Loucy (cell line): ENCODE results near the gene DTX1.

Source experiments
- H2AFZ ChIP-seq: fragments of 200-600 bp; sonication (generic); 2 replicates; pipeline ENCODE4 v1.6.0; 2016; ENCODE audit warnings: antibody characterized with exemption, mild to moderate bottlenecking, low read length, moderate library complexity
- H3F3A ChIP-seq: fragments of 200-600 bp; 2 replicates; pipeline ENCODE4 v1.6.0; 2016; ENCODE audit warnings: antibody characterized with exemption, low read depth, mild to moderate bottlenecking
- H3K27me3 ChIP-seq: fragments of 200-600 bp; sonication (generic); 2 replicates; pipeline ENCODE4 v1.6.1; 2014; ENCODE audit warnings: low read length, mild to moderate bottlenecking; ENCODE audit not compliant: insufficient read depth, poor library complexity, severe bottlenecking
- H3K36me3 ChIP-seq: fragments of 200-600 bp; sonication (generic); 2 replicates; pipeline ENCODE4 v1.6.1; 2016; ENCODE audit warnings: low read length; ENCODE audit not compliant: insufficient read depth
- H3K4me1 ChIP-seq: fragments of 200-600 bp; sonication (generic); 2 replicates; pipeline ENCODE4 v1.5.1; 2014; ENCODE audit warnings: low read length, mild to moderate bottlenecking; ENCODE audit not compliant: insufficient read depth, poor library complexity, severe bottlenecking
- H3K4me2 ChIP-seq: fragments of 200-600 bp; sonication (generic); 2 replicates; pipeline ENCODE4 v1.6.0; 2014; ENCODE audit warnings: antibody characterized with exemption, low read length, low read depth, mild to moderate bottlenecking; ENCODE audit not compliant: poor library complexity, severe bottlenecking
- H3K4me3 ChIP-seq: fragments of 200-600 bp; sonication (generic); 2 replicates; pipeline ENCODE4 v1.5.1; 2014; ENCODE audit warnings: low read length, mild to moderate bottlenecking, mixed read lengths; ENCODE audit not compliant: poor library complexity, severe bottlenecking
- H3K79me2 ChIP-seq: fragments of 200-600 bp; sonication (generic); 2 replicates; pipeline ENCODE4 v1.6.1; 2014; ENCODE audit warnings: low read length; ENCODE audit not compliant: insufficient read depth
- H3K9ac ChIP-seq: fragments of 200-600 bp; sonication (generic); 2 replicates; pipeline ENCODE4 v1.6.0; 2014; ENCODE audit warnings: mild to moderate bottlenecking, low read depth, low read length, moderate library complexity; ENCODE audit not compliant: poor library complexity, severe bottlenecking
- H3K9me2 ChIP-seq: fragments of 200-600 bp; sonication (generic); replicated peaks from 2 replicates; pipeline ENCODE4 v1.6.1; 2016; ENCODE audit warnings: low read depth, low read length, mixed read lengths
- H3K9me3 ChIP-seq: fragments of 200-600 bp; sonication (generic); 2 replicates; pipeline ENCODE4 v1.6.1; 2014; ENCODE audit warnings: mild to moderate bottlenecking, antibody characterized with exemption, low read length, low read depth; ENCODE audit not compliant: insufficient read depth
- H4K20me1 ChIP-seq: fragments of 200-600 bp; sonication (generic); 2 replicates; pipeline ENCODE4 v1.6.0; 2014; ENCODE audit warnings: antibody characterized with exemption, low read length, mild to moderate bottlenecking; ENCODE audit not compliant: insufficient read depth, poor library complexity, severe bottlenecking
- EZH2phosphoT487 ChIP-seq: fragments of 200-600 bp; IDR thresholded peaks from 2 replicates; pipeline ENCODE4 v1.6.1; 2018; ENCODE audit warnings: antibody characterized with exemption, mild to moderate bottlenecking, moderate library complexity, borderline replicate concordance
- TF ChIP-seq, protein P1 (sequence below): fragments of 200-600 bp; sonication (generic); conservative IDR thresholded peaks from 2 replicates; pipeline ENCODE4 v1.5.1; 2014; ENCODE audit warnings: mild to moderate bottlenecking, antibody characterized with exemption, low read length

Gene DTX1

GRCh38 chr12:113133036-113133435 lies 76.5 kb downstream of the DTX1 start:
- Histone ChIP-seq H4K20me1 (no peaks in the 10 kb centered on the region), H3K4me1 (no peaks in the 10 kb centered on the region), H3K36me3 (no peaks in the 10 kb centered on the region), H3K9me3 (no peaks in the 10 kb centered on the region), H3F3A (no peaks in the 10 kb centered on the region), H2AFZ (no peak overlapping the region), H3K4me3 (no peak overlapping the region), H3K4me2 (no peak overlapping the region), H3K79me2 (no peaks in the 10 kb centered on the region), H3K9ac (no peak overlapping the region), H3K27me3 (no peaks in the 10 kb centered on the region), H3K9me2 (no peaks in the 10 kb centered on the region)
- no peak for TF ChIP-seq EZH2phosphoT487
- TF ChIP-seq, protein P1, sequence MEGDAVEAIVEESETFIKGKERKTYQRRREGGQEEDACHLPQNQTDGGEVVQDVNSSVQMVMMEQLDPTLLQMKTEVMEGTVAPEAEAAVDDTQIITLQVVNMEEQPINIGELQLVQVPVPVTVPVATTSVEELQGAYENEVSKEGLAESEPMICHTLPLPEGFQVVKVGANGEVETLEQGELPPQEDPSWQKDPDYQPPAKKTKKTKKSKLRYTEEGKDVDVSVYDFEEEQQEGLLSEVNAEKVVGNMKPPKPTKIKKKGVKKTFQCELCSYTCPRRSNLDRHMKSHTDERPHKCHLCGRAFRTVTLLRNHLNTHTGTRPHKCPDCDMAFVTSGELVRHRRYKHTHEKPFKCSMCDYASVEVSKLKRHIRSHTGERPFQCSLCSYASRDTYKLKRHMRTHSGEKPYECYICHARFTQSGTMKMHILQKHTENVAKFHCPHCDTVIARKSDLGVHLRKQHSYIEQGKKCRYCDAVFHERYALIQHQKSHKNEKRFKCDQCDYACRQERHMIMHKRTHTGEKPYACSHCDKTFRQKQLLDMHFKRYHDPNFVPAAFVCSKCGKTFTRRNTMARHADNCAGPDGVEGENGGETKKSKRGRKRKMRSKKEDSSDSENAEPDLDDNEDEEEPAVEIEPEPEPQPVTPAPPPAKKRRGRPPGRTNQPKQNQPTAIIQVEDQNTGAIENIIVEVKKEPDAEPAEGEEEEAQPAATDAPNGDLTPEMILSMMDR, result no peak

- Histone ChIP-seq H3F3A (no peaks in the 10 kb centered on the region), H3K4me1 (no peaks in the 10 kb centered on the region), H3K9me3 (no peaks in the 10 kb centered on the region), H2AFZ (no peak overlapping the region), H4K20me1 (no peaks in the 10 kb centered on the region), H3K9me2 (no peaks in the 10 kb centered on the region), H3K9ac (no peak overlapping the region), H3K27me3 (no peaks in the 10 kb centered on the region), H3K36me3 (no peaks in the 10 kb centered on the region), H3K4me2 (no peak overlapping the region), H3K79me2 (no peaks in the 10 kb centered on the region), H3K4me3 (no peak overlapping the region)
- TF ChIP-seq, protein P1, result no peak
- TF ChIP-seq EZH2phosphoT487, result no peak
These were observed 77.1 kb downstream of the DTX1 start for GRCh38 chr12:113133666-113134065.

DNA sequence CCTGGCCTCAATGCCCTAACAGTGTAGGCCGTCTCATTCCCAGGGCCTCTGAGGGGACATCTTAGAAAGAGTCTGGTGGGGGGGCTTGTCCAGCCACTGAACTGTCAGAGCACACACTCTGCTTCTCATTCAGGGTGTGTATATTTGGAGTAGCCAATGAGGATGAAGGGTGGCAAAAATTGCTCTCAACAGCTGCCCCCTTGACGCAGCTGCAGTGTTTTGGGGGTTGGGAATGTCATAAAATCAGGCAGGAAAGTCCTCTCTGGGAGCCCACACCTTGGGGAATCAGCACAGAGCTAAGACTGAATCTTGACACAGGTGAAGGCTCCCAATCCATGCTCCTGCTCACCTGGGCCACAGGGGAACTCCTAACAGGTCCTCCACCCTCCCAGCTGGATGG lies 77.5 kb downstream of the DTX1 start:
- no peak overlapping the region for H3K9ac ChIP-seq
- no peak overlapping the region for H3K4me2 ChIP-seq
- TF ChIP-seq EZH2phosphoT487, result no peak
- TF ChIP-seq, protein P1, result no peak
- H2AFZ ChIP-seq, result no peak overlapping the region
- no peaks in the 10 kb centered on the region for H3K27me3 ChIP-seq
- no peaks in the 10 kb centered on the region for H3K9me3 ChIP-seq
- no peaks in the 10 kb centered on the region for H3K36me3 ChIP-seq
- H4K20me1 ChIP-seq, result no peaks in the 10 kb centered on the region
- H3K9me2 ChIP-seq, result no peaks in the 10 kb centered on the region
- no peaks in the 10 kb centered on the region for H3K79me2 ChIP-seq
- H3F3A ChIP-seq, result no peaks in the 10 kb centered on the region
- H3K4me3 ChIP-seq, result no peak overlapping the region
- H3K4me1 ChIP-seq, result no peaks in the 10 kb centered on the region
